H1 (cell line): ENCODE measurements around the gene RHOT1. TPM values are rescaled to one million over a fixed set of nuclear protein-coding genes. Genes with fewer than 3 reads are reported as not detected.
"Not testable (repeated sequence)": the region's sequence is repeated elsewhere in the genome, so short reads cannot be mapped to it uniquely, and the experiment has no call there.

ENCODE experiments used
- CTCF ChIA-PET: fragments of 300-600 bp; sonication (Branson Sonifier 250); formaldehyde crosslinking; loops from one replicate; lab custom pipeline; 2021; ENCODE audit not compliant: partially characterized antibody; lab: Charles Lee
- POLR2A ChIA-PET: fragments of 300-600 bp; sonication (Branson Sonifier 250); formaldehyde crosslinking; loops from one replicate; lab custom pipeline; 2021; ENCODE audit warnings: inconsistent platforms; ENCODE audit not compliant: partially characterized antibody; lab: Charles Lee
- DNase-seq, 2 experiments: peaks; one replicate each; pipeline versions ENCODE4 v3.0.0 to v3.0.0-alpha.2; 2010 to 2022; ENCODE audit warnings: low spot score in 2 of 2, low read depth in 1 of 2, mixed read lengths in 1 of 2
- FAIRE-seq: peaks from 2 replicates; lab custom pipeline; 2011; peaks lifted over from hg19 to GRCh38; lab: Jason Lieb, UNC
- H2AFZ ChIP-seq: 2 replicates; pipeline ENCODE4 v1.8.1; 2012; ENCODE audit warnings: low read length, inconsistent platforms
- H2AK5ac ChIP-seq: 2 replicates; pipeline ENCODE4 v1.6.1; 2013; ENCODE audit warnings: low read depth, low read length
- H2BK120ac ChIP-seq: replicated peaks from 2 replicates; pipeline ENCODE3; 2013; ENCODE audit warnings: low read depth, low read length, inconsistent platforms
- H2BK12ac ChIP-seq: 2 replicates; pipeline ENCODE4 v1.6.1; 2013; ENCODE audit warnings: low read depth, low read length
- H2BK15ac ChIP-seq: 2 replicates; pipeline ENCODE4 v1.6.1; 2013; ENCODE audit warnings: low read length
- H2BK20ac ChIP-seq: 2 replicates; pipeline ENCODE4 v1.6.1; 2013; ENCODE audit warnings: low read length
- H2BK5ac ChIP-seq: 2 replicates; pipeline ENCODE4 v1.6.1; 2013; ENCODE audit warnings: low read depth, low read length
- H3K14ac ChIP-seq: 2 replicates; pipeline ENCODE4 v1.6.1; 2013; ENCODE audit warnings: inconsistent platforms; ENCODE audit not compliant: insufficient read length
- H3K18ac ChIP-seq: 2 replicates; pipeline ENCODE4 v1.6.1; 2013; ENCODE audit warnings: low read length; ENCODE audit errors: extremely low read depth
- H3K23ac ChIP-seq: 2 replicates; pipeline ENCODE4 v1.6.1; 2013; ENCODE audit warnings: inconsistent platforms; ENCODE audit not compliant: insufficient read length
- H3K23me2 ChIP-seq: 2 replicates; pipeline ENCODE4 v1.6.1; 2013; ENCODE audit warnings: low read depth, low read length
- H3K27ac ChIP-seq: 2 replicates; pipeline ENCODE4 v1.6.1; 2011; ENCODE audit warnings: low read depth, low read length, inconsistent platforms
- H3K27me3 ChIP-seq, 4 experiments: replicated peaks in 1 of 4; 1 replicate in 1 of 4; 2 replicates in 3 of 4; pipeline versions ENCODE4 v1.6.1 to v1.8.1; 2011 to 2013; ENCODE audit warnings: low read length in 3 of 4, mild to moderate bottlenecking in 3 of 4, inconsistent platforms in 2 of 4, mixed read lengths in 2 of 4, moderate library complexity in 1 of 4; ENCODE audit not compliant: control insufficient read depth in 3 of 4, insufficient read depth in 3 of 4; ENCODE audit errors: extremely low read depth in 1 of 4
- H3K36me3 ChIP-seq, 4 experiments: 2 replicates each; pipeline versions ENCODE4 v1.6.1 to v1.8.1; 2011 to 2013; ENCODE audit warnings: mild to moderate bottlenecking in 4 of 4, low read length in 3 of 4, moderate library complexity in 2 of 4, control low read depth in 1 of 4, inconsistent platforms in 1 of 4; ENCODE audit not compliant: insufficient read depth in 4 of 4, control insufficient read depth in 2 of 4
- H3K4ac ChIP-seq: replicated peaks from 2 replicates; pipeline ENCODE3; 2013; ENCODE audit warnings: low read length, low read depth, mixed read lengths, inconsistent platforms; ENCODE audit not compliant: insufficient read length
- H3K4me1 ChIP-seq, 4 experiments: replicated peaks in 1 of 4; 1 replicate in 1 of 4; 2 replicates in 3 of 4; pipeline versions ENCODE4 v1.6.1 to v1.8.1; 2011 to 2013; ENCODE audit warnings: low read length in 3 of 4, inconsistent platforms in 2 of 4, mixed read lengths in 1 of 4; ENCODE audit not compliant: insufficient read depth in 4 of 4, control insufficient read depth in 3 of 4
- H3K4me2 ChIP-seq, 2 experiments: 2 replicates each; pipeline versions ENCODE4 v1.6.1 to v1.8.1; 2011 to 2013; ENCODE audit warnings: low read depth in 2 of 2, low read length in 2 of 2, control low read depth in 1 of 2, inconsistent platforms in 1 of 2, mild to moderate bottlenecking in 1 of 2; ENCODE audit not compliant: insufficient read depth in 1 of 2
- H3K4me3 ChIP-seq, 4 experiments: fragments of 200-600, 300-600 bp in 1 of 4; sonication (generic), shearing (Covaris generic), sonication (Bioruptor Twin) in 1 of 4; 2 replicates each; pipeline versions ENCODE4 v1.5.1 to v1.8.1; 2011 to 2016; ENCODE audit warnings: low read length in 4 of 4, low read depth in 3 of 4, control low read depth in 2 of 4, inconsistent platforms in 2 of 4, mild to moderate bottlenecking in 2 of 4, mixed read lengths in 1 of 4, moderate library complexity in 1 of 4; ENCODE audit not compliant: insufficient read depth in 2 of 4; ENCODE audit errors: extremely low read depth in 1 of 4
- H3K56ac ChIP-seq: replicated peaks from 2 replicates; pipeline ENCODE3; 2013; ENCODE audit warnings: low read depth, mild to moderate bottlenecking, mixed read lengths, low read length, inconsistent platforms; ENCODE audit not compliant: insufficient read length
- H3K79me1 ChIP-seq: 2 replicates; pipeline ENCODE4 v1.6.1; 2013; ENCODE audit warnings: low read depth, low read length, control low read depth
- H3K79me2 ChIP-seq, 2 experiments: 2 replicates each; pipeline versions ENCODE4 v1.6.1 to v1.8.1; 2012 to 2013; ENCODE audit warnings: low read length in 2 of 2, mild to moderate bottlenecking in 2 of 2, inconsistent platforms in 1 of 2; ENCODE audit not compliant: insufficient read depth in 2 of 2, control insufficient read depth in 1 of 2
- H3K9ac ChIP-seq, 4 experiments: replicated peaks in 1 of 4; 1 replicate in 1 of 4; 2 replicates in 3 of 4; pipeline versions ENCODE4 v1.6.1 to v1.8.1; 2011 to 2013; ENCODE audit warnings: low read depth in 3 of 4, low read length in 3 of 4, control low read depth in 2 of 4, mild to moderate bottlenecking in 2 of 4, moderate library complexity in 2 of 4, inconsistent platforms in 1 of 4; ENCODE audit errors: extremely low read depth in 1 of 4
- H3K9me3 ChIP-seq, 2 experiments: 2 replicates each; pipeline versions ENCODE4 v1.6.1 to v1.8.1; 2012 to 2013; ENCODE audit warnings: mild to moderate bottlenecking in 2 of 2, moderate library complexity in 2 of 2, control low read depth in 1 of 2, inconsistent platforms in 1 of 2, low read depth in 1 of 2, low read length in 1 of 2, mixed read lengths in 1 of 2; ENCODE audit not compliant: insufficient read depth in 2 of 2
- H4K20me1 ChIP-seq, 2 experiments: replicated peaks in 1 of 2; 2 replicates each; pipeline versions ENCODE3 to v1.8.1; 2011 to 2013; ENCODE audit warnings: inconsistent platforms in 2 of 2, low read length in 2 of 2, mild to moderate bottlenecking in 1 of 2; ENCODE audit not compliant: insufficient read depth in 2 of 2, control insufficient read depth in 1 of 2
- H4K5ac ChIP-seq: 2 replicates; pipeline ENCODE4 v1.6.1; 2013; ENCODE audit warnings: low read length, low read depth, mixed read lengths, inconsistent platforms; ENCODE audit not compliant: insufficient read length
- H4K8ac ChIP-seq: 2 replicates; pipeline ENCODE4 v1.8.0; 2013; ENCODE audit warnings: mild to moderate bottlenecking, moderate library complexity, low read length, inconsistent platforms; ENCODE audit not compliant: insufficient read depth; ENCODE audit errors: extremely low read depth
- H4K91ac ChIP-seq: replicated peaks from 2 replicates; pipeline ENCODE3; 2013; ENCODE audit warnings: low read length, mixed read lengths, inconsistent platforms; ENCODE audit not compliant: insufficient read length
- WGBS, 2 experiments: shearing (Covaris generic) in 1 of 2; methylation state at CpG; one replicate each; pipeline versions ENCODE4 v1.1.6 to v1.1.7; 2013 to 2015; ENCODE audit warnings: low lambda C conversion rate in 2 of 2, mixed read lengths in 2 of 2, inconsistent platforms in 1 of 2, low coverage in 1 of 2, missing lambda C conversion rate in 1 of 2; ENCODE audit not compliant: insufficient replicate concordance in 2 of 2, insufficient coverage in 1 of 2, insufficient read length in 1 of 2; ENCODE audit errors: extremely low coverage in 1 of 2, missing lambda C conversion rate in 1 of 2; 5-methylcytosine and 5-hydroxymethylcytosine counted together
- polyA plus RNA-seq, 7 experiments: library from polyadenylated mRNA; depleted of rRNA in 3 of 7; stranded (reverse) in 5 of 7; unstranded in 2 of 7; fragments of >200 nt in 5 of 7; fragments of 200-250 nt in 2 of 7; gene quantifications; 1 replicate in 5 of 7; 2 replicates in 1 of 7; 4 replicates in 1 of 7; pipeline versions ENCODE4 v1.2.1 to v1.2.3, GENCODE V29; 2011 to 2013; ENCODE audit warnings: missing spikeins in 2 of 7, mixed read lengths in 2 of 7
- total RNA-seq: library from RNA; stranded (reverse); fragmentation: NEBNext Ultra II Directional; extraction: Animal tissue kit (Norgen Biotek cat#: 25700); gene quantifications from 2 replicates; pipeline ENCODE4 v1.2.1, GENCODE V29; 2021

The RHOT1 gene
- total and polyA plus RNA-seq, 2 of the 8 experiments (the other 6 are each of a cell fraction or from before 2014, with no cell fraction given), result 34.2 to 38.2 TPM

DNA sequence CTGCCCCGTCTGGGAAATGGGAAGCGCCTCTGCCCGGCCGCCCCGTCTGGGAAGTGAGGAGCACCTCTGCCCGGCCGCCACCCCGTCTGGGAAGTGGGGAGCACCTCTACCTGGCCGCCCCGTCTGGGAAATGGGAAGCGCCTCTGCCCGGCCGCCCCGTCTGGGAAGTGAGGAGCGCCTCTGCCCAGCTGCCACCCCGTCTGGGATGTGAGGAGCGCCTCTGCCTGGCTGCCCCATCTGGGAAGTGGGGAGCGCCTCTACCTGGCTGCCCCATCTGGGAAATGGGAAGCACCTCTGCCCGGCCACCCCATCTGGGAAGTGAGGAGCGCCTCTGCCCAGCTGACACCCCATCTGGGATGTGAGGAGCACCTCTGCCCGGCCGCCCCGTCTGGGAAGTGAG, 36.8 kb downstream of the RHOT1 start:
- H3K27me3 ChIP-seq, POLR2A ChIA-PET, H3K27ac ChIP-seq, H3K4me3 ChIP-seq, H4K20me1 ChIP-seq, H3K4me1 ChIP-seq, H2BK15ac ChIP-seq, H4K8ac ChIP-seq, H3K18ac ChIP-seq, H4K91ac ChIP-seq, H3K23me2 ChIP-seq, H3K79me1 ChIP-seq, H2AFZ ChIP-seq, H4K5ac ChIP-seq, H2AK5ac ChIP-seq, H2BK120ac ChIP-seq, DNase-seq, H3K9ac ChIP-seq, CTCF ChIA-PET, H3K56ac ChIP-seq, H3K4me2 ChIP-seq, H2BK20ac ChIP-seq, H3K79me2 ChIP-seq, H3K14ac ChIP-seq, H3K4ac ChIP-seq, H2BK5ac ChIP-seq, FAIRE-seq, H3K23ac ChIP-seq, H2BK12ac ChIP-seq: not testable (repeated sequence)
- Histone ChIP-seq H3K36me3 (peaks cover 3 to 57% (median 32%) of the 10 kb centered on the region in 4 experiments; a peak in 6 of 8 replicates), H3K9me3 (peaks cover 4 to 28% of the 10 kb centered on the region in 2 experiments)
- WGBS, 2 experiments, result 96% methylated on average over 11 of the region's 23 CpGs; no CpG with 5 or more reads in 1 of the 2 experiments

DNA sequence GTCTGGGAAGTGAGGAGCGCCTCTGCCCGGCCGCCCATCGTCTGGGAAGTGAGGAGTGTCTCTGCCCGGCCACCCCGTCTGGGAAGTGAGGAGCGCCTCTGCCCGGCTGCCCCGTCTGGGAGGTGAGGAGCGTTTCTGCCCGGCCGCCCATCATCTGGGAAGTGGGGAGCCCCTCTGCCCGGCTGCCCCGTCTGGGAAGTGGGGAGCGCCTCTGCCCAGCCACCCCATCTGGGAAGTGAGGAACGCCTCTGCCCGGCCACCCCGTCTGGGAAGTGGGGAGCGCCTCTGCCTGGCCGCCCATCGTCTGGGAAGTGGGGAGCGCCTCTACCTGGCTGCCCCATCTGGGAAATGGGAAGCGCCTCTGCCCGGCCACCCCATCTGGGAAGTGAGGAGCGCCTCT, 37.2 kb downstream of the RHOT1 start:
- H4K5ac ChIP-seq, H3K4me2 ChIP-seq, DNase-seq, H2BK20ac ChIP-seq, H3K56ac ChIP-seq, POLR2A ChIA-PET, H2AFZ ChIP-seq, H3K79me1 ChIP-seq, H3K4me3 ChIP-seq, H3K27ac ChIP-seq, H3K4me1 ChIP-seq, H3K79me2 ChIP-seq, H2BK5ac ChIP-seq, H4K91ac ChIP-seq, H3K9ac ChIP-seq, H3K27me3 ChIP-seq, H3K4ac ChIP-seq, H3K14ac ChIP-seq, H4K8ac ChIP-seq, H2BK12ac ChIP-seq, H3K18ac ChIP-seq, H2BK15ac ChIP-seq, H2AK5ac ChIP-seq, H3K23me2 ChIP-seq, FAIRE-seq, CTCF ChIA-PET, H4K20me1 ChIP-seq, H3K23ac ChIP-seq, H2BK120ac ChIP-seq: not testable (repeated sequence)
- 90% methylated on average over 18 of the region's 25 CpGs; no CpG with 5 or more reads in 1 of the 2 experiments for WGBS, 2 experiments
- Histone ChIP-seq H3K36me3 (peaks cover 3 to 59% (median 31%) of the 10 kb centered on the region in 4 experiments; a peak in 6 of 8 replicates), H3K9me3 (peaks cover 4 to 28% of the 10 kb centered on the region in 2 experiments)
